D721Med (cell line): ENCODE results near the gene ANP32E.
A peak's percentile ranks its signal among the peaks of the same experiment; 100 is the strongest.
"Not testable (repeated sequence)": the region's sequence is repeated elsewhere in the genome, so short reads cannot be mapped to it uniquely, and the experiment has no call there.

Source experiments
- DNase-seq: peaks from one replicate; pipeline ENCODE4 v3.0.0; 2011; ENCODE audit warnings: low spot score; ENCODE audit not compliant: insufficient read length
- FAIRE-seq: peaks from 2 replicates; lab custom pipeline; 2011; peaks lifted over from hg19 to GRCh38; lab: Jason Lieb, UNC
- CTCF ChIP-seq: IDR thresholded peaks from 2 replicates; pipeline ENCODE4 v1.5.1; 2012; ENCODE audit warnings: mild to moderate bottlenecking, control low read depth; ENCODE audit not compliant: insufficient read depth; ENCODE audit errors: missing control alignments

Gene ANP32E

GRCh38 chr1:150235294-150235851, 539 bp downstream of the ANP32E start:
- peak; percentile 9 for TF ChIP-seq CTCF
- DNase-seq (peak; percentile 53), FAIRE-seq (no peak)

GRCh38 chr1:150234566-150235293, 1.2 kb downstream of the ANP32E start:
- no peak for FAIRE-seq
- no peak for DNase-seq
- no peak for TF ChIP-seq CTCF

- no peak for FAIRE-seq
- no peak for DNase-seq
- TF ChIP-seq CTCF: no peak
These were observed 1.7 kb downstream of the ANP32E start for GRCh38 chr1:150234309-150234565.

- TF ChIP-seq CTCF: no peak
- no peak for FAIRE-seq
- DNase-seq: no peak
These were observed 2.3 kb downstream of the ANP32E start for GRCh38 chr1:150233359-150234308.

GRCh38 chr1:150232921-150233320, 3.0 kb downstream of the ANP32E start:
- DNase-seq, FAIRE-seq: not testable (repeated sequence)

- not testable (repeated sequence) for DNase-seq, FAIRE-seq
These were observed 7.7 kb downstream of the ANP32E start for GRCh38 chr1:150228246-150228645.

GRCh38 chr1:150227228-150227627, 8.7 kb downstream of the ANP32E start:
- TF ChIP-seq CTCF: no peak
- DNase-seq (no peak), FAIRE-seq (no peak)

- peak; percentile 6 for FAIRE-seq
- DNase-seq: no peak
- TF ChIP-seq CTCF: no peak
These were observed 9.4 kb downstream of the ANP32E start for GRCh38 chr1:150226486-150226885.
